NB4 (cell line): Measurements from ENCODE around the gene TMEM221.

ENCODE experiments used
- DNase-seq: peaks from one replicate; pipeline ENCODE4 v3.0.0; 2010; ENCODE audit warnings: low read depth
- H3K4me3 ChIP-seq: one replicate; pipeline ENCODE4 v1.5.1; 2011; ENCODE audit warnings: mild to moderate bottlenecking, low read depth, low read length, moderate library complexity
- MYC ChIP-seq: IDR thresholded peaks from 2 replicates; pipeline ENCODE4 v1.6.1; 2011; ENCODE audit warnings: low read depth, low read length
- POLR2A ChIP-seq: IDR thresholded peaks from 2 replicates; pipeline ENCODE4 v1.6.1; 2011; ENCODE audit warnings: mild to moderate bottlenecking; ENCODE audit not compliant: insufficient read length; ENCODE audit errors: extremely low read depth
- TF ChIP-seq, protein P1 (sequence below): IDR thresholded peaks from one replicate; pipeline ENCODE4 v1.5.1; 2012; ENCODE audit warnings: low read depth, low read length
- TF ChIP-seq, protein P2 (sequence below): IDR thresholded peaks from 2 replicates; pipeline ENCODE4 v1.6.1; 2011; ENCODE audit warnings: low read depth, low read length

TMEM221 gene

DNA sequence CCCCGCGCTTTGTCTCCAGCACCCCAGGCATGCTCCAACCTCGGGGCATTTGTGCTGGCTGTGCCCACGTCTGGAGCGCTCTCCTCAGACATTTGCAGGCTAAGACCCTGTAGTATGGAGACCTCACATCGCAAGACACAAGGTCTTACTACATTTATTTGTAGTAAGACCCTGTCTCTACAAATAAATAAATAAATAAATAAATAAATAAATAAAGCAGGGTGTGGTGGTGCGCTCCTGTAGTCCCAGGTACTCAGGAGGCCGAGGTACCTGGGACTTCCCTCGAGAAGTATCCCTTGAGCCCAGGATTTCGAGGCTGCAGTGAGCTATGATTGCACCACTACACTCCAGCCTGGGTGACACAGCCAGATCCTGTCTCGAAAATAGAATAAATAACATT is 7.7 kb upstream of the TMEM221 start:
- TF ChIP-seq MYC, result no peak
- TF ChIP-seq, protein P1, sequence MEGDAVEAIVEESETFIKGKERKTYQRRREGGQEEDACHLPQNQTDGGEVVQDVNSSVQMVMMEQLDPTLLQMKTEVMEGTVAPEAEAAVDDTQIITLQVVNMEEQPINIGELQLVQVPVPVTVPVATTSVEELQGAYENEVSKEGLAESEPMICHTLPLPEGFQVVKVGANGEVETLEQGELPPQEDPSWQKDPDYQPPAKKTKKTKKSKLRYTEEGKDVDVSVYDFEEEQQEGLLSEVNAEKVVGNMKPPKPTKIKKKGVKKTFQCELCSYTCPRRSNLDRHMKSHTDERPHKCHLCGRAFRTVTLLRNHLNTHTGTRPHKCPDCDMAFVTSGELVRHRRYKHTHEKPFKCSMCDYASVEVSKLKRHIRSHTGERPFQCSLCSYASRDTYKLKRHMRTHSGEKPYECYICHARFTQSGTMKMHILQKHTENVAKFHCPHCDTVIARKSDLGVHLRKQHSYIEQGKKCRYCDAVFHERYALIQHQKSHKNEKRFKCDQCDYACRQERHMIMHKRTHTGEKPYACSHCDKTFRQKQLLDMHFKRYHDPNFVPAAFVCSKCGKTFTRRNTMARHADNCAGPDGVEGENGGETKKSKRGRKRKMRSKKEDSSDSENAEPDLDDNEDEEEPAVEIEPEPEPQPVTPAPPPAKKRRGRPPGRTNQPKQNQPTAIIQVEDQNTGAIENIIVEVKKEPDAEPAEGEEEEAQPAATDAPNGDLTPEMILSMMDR, result no peak
- no peak for TF ChIP-seq POLR2A
- TF ChIP-seq, protein P2, sequence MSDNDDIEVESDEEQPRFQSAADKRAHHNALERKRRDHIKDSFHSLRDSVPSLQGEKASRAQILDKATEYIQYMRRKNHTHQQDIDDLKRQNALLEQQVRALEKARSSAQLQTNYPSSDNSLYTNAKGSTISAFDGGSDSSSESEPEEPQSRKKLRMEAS, result no peak
- no peak overlapping the region for H3K4me3 ChIP-seq

DNA sequence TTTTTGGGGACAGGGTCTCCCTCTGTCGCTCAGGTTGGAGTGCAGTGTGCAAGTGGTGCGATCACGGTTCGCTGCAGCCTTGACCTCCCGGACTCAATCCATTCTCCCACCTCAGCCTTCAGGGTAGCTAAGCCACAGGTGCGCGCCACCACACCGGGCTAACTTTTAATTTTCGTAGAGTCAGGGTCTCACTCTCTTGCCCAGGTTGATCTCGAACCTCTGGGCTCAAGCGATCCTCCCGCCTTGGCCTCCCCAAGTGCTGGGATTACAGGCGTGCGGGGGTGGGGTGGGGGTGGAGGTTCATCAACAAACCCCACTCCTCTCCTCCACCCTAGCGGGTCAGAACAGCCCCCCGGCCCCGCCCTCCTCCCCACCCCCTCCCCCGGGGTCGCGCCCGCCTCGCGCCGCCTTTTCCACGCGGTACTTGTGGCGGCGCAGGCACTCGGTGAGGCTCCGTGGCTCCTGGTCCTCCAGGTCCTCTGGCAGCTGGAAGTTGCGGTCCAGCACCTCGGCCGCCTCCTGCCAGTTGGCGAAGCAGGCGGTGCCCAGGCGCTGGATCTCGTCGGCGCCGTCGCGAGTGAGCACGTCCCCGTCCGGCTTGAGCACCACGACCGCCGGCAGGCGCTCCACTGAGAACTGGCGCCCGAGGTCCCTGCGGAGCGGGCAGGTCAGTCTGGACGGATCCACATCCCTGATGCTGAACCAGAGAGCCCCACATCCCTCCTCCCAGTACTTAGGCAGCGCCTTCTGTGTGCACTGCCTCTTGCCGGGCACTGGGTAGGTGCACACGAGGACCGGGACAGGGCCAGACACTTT is 7.0 kb upstream of the TMEM221 start:
- no peak overlapping the region for H3K4me3 ChIP-seq
- TF ChIP-seq MYC (no peak), POLR2A (no peak)
- TF ChIP-seq, protein P2, result no peak
- TF ChIP-seq, protein P1, result no peak
- no peak for DNase-seq

More for the DNA sequence above, 7.7 kb upstream of the TMEM221 start:
- no peak for DNase-seq

DNA sequence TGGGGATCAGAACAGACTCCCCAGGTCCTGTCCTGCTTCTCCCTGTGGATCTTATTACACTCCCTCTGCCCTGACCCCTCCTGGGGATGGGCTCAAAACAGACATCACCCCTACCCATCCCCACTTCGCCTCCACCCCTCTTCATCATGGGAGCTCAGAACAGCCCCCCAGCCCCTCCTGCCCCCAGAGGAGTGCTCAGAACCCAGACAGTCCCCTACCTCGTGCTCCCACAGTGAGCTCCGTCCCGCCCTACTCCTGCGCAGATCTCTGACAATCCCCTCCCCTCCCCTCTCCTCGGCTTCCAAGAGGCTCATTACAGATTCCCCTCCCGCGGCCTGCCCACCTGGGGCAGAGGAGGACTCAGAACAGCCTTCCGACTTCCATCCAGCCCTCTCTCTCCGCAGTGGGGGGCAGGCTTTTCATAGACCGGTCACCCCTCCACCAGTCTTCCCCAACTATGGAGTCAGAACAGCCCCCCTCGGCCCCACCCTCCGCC is 6.2 kb upstream of the TMEM221 start:
- no peak overlapping the region for H3K4me3 ChIP-seq
- DNase-seq, result no peak
- TF ChIP-seq, protein P2, result no peak
- TF ChIP-seq, protein P1, result no peak
- TF ChIP-seq POLR2A, result no peak
- TF ChIP-seq MYC, result no peak

DNA sequence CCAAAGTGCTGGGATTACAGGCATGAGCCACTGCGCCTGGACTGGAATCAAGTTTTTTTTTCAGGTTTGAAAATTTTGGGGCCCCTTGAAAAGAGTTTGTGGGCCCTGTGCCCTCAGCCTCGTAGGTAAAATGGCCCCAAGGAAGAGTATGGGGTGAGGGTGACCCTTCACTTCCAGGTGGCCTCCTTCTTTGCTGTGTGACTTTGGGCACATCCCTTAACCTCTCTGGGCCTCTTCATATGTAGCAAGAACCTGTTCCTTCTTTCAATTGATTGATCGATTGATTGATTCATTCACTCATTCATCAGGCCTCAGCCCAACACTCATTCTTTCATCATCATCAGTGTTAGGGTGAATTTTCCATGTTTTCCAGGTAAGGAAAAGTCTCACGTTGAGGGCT is 3.4 kb upstream of the TMEM221 start:
- TF ChIP-seq, protein P2, result no peak
- TF ChIP-seq, protein P1, result no peak
- TF ChIP-seq POLR2A (no peak), MYC (no peak)
- DNase-seq, result no peak
- H3K4me3 ChIP-seq, result no peak overlapping the region

DNA sequence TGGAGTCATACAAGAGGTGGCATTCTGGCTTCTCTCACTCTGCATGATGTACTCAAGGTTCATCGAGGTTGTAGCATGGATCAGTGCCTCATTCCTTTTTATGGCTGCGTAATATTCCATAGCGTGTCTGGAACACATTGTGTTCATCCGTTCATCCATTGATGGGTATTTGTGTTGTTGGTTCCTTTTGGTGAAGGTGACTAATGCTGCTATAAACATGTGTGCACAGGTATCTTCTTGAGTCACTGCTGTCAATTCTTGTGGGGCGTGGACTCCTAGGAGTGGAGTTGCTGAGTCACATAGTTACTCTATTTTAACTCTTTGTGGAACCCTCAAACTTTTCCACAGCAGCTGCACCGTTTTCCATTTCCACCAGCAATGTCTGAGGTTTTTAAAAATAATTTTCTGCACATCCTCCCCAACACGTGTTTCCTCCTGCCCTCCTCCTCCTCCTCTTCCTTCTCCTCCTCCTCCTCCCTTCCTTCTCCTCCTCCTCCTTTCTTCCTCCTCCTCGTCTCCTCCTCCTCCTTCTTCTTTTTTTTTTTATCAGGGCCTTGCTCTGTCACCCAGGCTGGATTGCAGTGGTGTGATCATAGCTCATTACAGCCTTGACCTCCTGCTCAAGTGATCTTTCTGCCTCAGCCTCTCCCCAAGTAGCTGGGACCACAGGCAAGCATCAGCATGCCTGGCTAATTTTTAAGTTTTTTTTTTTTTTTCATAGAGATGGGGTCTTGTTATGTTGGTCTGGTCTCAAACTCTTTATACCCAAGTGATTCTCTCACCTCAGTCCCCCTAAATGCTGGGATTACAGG is 2.0 kb upstream of the TMEM221 start:
- H3K4me3 ChIP-seq, result no peak overlapping the region
- DNase-seq, result peak; percentile 40
- TF ChIP-seq MYC, result no peak
- TF ChIP-seq POLR2A, result no peak
- TF ChIP-seq, protein P2, result peak; percentile 55; the same call in 1 of the 2 replicates
- TF ChIP-seq, protein P1, result no peak
